DND-41 (cell line): ENCODE data around the gene B3GALT6.

Experiments used
- CTCF ChIP-seq: IDR thresholded peaks from 2 replicates; pipeline ENCODE4 v1.5.1; 2012; ENCODE audit warnings: borderline replicate concordance, low read length, moderate library complexity, mild to moderate bottlenecking; ENCODE audit not compliant: poor library complexity, severe bottlenecking; ENCODE audit errors: extremely low read depth
- EZH2 ChIP-seq: IDR thresholded peaks from 3 replicates; pipeline ENCODE4 v1.6.1; 2012; ENCODE audit warnings: borderline replicate concordance, low read depth, mild to moderate bottlenecking, moderate library complexity, low read length, inconsistent platforms; ENCODE audit not compliant: severe bottlenecking

DNA sequence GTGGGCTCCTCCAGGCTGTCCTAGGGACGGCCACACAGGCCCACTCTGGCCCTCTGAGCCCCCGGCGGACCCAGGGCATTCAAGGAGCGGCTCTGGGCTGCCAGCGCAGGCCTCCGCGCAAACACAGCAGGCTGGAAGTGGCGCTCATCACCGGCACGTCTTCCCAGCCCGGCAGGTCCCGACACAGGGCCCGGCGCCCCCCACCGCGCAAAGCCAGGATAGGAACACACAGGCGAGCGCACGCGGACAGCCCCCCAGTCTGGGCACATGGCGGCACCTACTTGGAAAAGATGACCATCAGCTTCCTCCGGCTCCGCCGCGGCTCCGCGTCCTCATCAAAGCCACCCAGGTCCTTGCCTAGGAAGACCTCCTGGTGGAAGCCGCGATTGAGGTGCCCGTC lies 3.9 kb upstream of the B3GALT6 start:
- TF ChIP-seq CTCF (no peak), EZH2 (no peak)
